Fibroblast of skin of left quadriceps (primary cell): Measurements from ENCODE around the gene NSFL1C.

Experiments used
- DNase-seq, 2 experiments: peaks; one replicate each; pipeline ENCODE4 v3.0.0-alpha.2; 2013; ENCODE audit warnings: low read depth in 2 of 2

Gene NSFL1C

DNA sequence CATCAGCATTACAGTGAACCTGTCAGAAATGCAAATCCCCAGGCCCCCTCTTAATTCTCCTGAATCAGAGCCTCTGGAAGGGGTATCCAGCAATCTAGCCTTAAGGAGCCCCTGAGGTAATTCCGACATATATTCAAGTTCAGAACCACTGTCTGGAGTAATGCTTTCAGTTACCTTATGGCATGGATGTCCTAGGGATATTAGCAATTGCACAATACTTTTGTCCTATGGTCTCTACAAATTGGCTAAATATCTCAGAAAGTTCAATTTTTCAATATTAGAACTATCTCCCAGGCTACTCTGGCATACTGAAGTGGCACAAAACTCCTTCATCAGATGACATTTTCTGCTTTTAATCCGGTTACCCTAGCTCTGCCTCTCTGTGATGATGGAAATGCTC, 6.4 kb downstream of the NSFL1C start:
- no peak for DNase-seq

DNA sequence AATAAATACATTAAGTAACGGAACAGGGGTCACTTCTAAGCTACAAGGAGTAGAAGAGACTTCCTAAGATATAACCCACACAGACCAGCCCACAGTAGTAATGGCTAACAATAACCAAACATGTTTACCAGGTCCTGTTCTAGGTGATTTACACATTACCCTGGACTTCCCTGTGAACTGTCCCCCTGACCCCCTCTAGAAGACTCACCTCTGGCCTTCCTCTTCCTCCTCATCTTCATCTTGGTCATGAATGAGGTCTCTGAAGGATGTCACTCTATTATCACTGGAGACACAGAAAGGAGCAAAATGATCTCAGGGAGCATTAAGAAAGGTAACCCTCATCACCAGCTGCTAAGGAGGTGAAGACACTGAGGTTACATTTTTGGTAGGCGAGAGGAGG, 8.7 kb downstream of the NSFL1C start:
- DNase-seq: no peak

DNA sequence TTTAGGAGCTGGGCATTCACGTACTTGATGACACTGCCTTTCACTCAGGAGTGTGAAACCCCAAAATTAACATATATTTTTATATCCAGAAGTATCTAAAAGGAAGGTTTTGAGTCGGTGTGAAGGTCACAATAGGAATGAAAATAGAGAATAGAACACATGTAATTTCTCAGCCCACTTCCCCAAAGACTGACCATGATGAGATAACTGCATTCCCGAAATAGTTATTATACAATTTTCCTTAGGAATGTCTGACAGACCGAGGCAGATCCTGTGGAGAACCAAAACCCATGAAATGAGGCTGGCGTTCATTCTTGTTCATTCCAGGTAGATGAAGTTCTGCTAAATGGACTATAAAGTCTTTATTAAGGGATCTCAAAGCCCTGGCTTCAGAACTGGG, 10.3 kb downstream of the NSFL1C start:
- no peak for DNase-seq

DNA sequence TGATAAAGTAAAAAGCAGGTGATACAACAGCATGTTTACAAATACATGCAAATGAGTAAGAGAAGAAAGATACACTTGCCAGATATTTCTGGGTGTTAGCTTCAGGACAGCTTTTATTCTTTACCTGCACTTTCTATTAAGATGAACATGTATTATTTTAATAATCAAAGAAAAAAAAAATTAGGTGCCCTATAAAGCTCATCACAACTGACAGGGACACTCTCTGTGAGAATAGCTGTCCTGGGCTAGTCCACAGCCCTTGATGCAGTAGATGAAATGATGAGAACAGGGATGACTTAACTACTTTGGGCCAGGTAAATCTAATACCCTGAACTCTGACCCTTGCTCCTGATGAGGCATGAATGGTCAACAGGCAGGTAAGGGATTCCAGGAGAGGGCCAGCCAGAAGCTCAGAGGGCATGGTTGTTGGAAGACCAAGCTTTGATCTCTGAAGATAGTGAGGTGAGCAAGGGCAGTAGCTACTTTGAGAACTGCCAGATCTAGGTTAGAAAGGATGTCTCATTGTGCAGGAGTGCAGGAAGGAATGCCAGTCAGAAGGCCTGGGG, 15.6 kb downstream of the NSFL1C start:
- DNase-seq: no peak

DNA sequence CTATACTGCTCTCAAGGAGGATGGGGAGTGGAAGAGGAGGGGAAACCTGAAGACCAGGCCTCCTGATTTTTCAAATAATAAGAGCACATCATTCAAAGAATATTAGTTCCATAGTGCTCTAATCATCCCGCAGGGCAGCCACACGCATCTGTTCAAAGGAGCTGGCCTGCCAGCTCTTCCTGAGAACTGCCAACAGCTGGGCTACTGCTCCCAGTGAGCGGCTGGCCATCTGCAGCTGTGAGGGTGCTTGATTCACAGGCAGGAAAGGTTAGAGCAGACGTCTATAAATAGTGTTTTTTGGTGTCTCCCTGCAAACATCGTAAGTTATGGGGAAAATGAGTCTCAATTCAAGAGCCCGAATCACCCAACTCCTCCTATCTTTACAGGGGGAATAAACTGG, 17.3 kb downstream of the NSFL1C start:
- DNase-seq: no peak

DNA sequence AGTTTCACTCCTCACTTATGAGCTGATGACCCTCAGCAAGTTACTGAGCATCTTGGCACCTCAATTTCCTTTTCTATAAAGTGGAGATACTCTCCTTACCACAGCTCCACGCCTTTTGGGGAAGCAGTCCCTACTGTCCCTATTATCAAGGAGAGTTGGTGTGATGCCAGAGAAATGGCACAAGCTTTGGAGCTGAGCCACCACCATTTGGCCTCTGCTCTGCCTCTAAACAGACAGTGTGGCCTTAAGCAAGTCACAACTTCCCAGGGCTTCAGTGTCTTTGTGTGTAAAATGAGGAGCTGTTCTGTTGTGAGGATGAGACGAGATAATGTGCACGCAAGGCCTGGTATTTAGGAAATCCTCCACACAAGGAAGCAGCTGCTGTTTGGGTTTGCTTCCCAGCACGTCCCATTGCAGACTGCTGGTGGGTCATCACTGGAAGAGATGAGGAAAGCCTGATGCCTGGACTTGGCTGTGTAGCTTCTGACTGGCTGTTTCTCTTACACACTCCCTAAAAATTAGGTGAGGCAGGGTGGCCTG, 18.5 kb downstream of the NSFL1C start:
- DNase-seq: no peak

DNA sequence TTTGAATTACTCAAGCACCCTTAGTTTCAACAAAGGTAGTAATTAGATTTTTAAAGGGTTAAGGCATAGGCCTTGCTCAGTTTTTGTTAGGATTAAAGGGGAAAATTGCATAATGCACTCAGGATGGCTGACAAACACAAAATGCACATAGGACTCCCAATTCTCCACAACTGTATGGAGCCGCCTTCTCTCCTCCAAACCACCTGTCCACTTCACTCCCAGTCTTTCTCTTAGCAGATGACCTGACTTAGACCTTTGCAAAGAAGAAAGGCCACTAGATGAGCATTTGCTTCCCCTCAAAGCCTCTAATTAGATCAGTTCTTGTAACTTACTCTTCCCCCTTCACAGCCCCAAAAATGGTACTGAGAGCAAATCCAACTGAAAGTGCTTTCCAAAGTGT, 20.1 kb downstream of the NSFL1C start:
- DNase-seq: no peak

DNA sequence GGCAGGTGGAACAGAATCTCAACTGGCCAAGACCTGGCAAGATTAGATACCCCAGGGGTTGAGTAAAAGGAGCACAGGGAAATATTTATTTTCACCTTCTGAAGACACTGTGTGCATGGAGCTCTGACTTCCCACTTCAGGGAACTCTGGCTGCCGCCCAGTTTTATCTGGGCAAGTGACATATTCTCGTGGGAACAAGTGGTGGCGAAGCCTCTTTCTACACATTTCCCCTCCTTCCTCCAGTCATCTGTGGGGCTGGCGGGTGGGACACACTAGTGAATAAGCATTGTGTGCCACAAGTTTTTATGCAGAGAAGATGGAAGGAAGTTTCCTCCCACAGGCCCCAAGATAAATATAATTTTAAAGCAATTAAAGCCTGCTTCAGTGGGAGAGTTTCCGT, 23.6 kb downstream of the NSFL1C start:
- no peak for DNase-seq

DNA sequence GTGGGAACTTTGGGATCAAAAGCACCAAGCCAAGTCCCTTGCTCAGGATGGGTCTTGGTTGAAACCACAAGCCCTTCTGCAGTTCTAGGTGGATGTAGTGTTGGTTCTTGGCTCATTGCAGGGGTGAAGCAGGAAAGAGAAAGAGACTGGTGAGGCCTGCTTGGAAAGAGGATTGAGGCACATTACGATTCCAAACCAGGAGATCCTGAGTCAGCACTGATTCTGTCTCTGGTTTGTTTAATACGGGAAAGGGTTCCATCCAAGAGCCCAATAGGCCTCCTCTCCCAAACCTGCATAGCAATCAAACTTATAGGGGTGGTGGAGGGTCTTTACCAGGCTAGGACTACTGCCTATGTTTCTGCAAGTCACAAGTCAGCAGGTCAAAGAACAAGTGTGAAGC, 24.3 kb downstream of the NSFL1C start:
- no peak for DNase-seq

DNA sequence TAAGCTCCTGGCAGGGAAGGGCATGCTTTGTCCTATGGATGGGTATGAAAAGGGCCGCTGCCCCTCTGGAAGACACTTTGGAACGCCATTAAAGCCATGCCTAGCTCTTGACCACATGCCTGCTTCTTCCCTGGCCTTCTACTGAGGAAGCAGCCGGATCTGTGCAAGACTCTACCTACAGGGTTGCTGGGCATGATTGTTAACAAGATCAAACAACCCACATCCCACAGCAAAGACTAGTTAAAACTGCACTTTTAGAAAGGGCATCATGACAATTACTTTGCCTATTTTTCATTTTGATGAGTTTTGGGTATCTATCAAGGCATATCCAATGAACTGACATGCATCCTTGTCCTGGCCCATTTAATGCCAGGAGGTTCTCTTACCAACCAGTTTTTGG, 25.5 kb downstream of the NSFL1C start:
- no peak for DNase-seq

DNA sequence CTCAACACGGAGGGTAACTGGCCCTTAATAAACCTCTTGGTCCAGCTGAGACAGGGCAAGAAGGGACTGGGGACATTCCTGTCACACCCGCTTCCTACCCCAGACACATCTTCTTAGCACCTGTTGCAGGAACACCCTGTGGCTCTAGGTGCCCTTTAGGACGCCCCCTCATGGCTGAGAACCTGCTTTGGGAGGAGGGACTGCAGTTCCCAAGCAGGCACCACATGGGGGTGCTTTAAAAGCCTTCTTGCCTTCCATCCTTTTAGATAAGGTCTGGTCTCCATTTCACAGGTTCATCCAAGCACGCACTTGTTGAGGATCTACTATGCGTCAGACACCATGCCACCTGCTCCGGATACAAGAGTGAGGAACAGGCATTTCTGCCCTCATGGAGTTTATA, 26.6 kb downstream of the NSFL1C start:
- no peak for DNase-seq

DNA sequence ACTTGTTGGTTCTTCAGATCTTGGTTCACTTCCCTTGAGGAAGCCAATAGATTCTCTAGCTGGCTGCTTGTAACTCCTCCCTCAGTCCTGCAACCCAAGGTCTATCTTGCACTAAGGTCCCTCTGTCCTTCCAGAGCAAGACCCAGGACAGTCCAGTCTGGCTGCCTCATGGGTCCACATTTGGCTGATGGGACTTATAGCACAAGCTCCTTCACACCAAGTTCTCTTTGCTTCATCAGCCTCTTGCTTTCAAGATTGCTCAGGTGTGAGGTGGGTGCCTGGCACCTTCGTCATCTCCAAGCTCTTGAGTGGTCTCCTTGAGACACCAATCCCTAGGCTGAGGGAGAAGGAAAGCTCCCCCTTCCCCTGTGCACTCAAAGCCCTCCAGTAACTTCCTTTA, 28.3 kb downstream of the NSFL1C start:
- DNase-seq: no peak

DNA sequence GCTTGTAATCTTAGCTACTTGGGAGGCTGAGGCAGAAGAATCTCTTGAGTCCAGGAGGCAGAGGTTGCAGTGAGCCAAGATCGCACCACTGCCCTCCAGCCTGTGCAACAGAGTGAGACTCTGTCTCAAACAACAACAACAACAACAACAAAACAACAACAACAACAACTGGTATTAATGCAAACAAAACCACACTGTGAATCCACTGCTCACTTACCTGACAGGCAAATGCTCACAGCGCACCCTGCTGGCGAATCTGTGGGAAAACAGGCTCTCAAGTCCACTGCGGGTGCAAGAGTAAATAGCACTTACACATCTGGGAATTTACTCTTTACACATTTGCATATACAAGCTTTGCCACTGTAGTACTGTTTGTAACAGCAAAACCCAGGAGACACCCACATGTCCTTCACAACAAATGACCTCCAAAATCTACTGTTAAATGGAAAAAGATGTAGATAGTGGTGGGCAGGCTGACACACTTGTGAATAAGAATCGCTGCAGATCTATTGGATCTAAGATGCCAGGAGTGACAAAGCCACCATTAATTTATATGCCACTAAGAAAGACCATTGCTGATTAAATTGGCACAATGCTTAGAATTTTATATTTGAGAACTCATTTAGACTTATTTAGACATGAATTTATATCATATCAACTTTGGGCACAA, 29.3 kb downstream of the NSFL1C start:
- peak; percentile 38 to 40 for DNase-seq

DNA sequence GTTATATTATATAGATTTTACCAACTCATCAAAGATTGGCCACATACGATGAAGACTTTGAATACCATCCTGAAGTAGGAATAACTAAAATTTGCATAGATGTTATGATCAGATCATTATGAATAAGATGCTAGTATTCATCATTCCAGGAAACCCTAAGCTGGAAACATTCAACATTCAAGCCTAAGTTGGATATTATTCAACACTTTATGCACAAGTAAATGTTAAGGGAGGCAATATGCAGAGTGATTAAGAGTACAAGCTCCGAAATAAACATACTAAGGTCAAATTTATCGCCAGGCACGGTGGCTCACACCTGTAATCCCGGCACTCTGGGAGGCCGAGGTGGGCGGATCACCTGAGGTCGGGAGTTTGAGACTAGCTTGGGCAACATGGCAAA, 30.4 kb downstream of the NSFL1C start:
- no peak for DNase-seq

DNA sequence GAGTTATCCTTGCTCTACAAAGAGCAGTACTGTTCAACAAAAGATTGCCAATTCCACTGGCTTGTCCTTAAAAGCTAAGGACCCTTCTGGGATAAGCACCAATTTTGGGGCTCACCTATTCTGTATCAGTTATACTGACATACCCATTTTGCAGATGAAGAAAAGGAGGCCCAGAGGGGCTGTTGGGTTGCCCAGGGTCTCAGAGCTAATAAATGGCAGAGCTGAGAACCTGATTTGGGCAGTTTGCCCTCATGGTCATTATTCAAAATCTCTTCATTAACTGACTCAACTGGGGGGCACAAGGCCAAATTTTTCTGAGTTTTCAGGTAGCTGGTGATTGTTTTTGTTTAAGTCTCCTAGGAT, 31.3 kb downstream of the NSFL1C start:
- DNase-seq: no peak

DNA sequence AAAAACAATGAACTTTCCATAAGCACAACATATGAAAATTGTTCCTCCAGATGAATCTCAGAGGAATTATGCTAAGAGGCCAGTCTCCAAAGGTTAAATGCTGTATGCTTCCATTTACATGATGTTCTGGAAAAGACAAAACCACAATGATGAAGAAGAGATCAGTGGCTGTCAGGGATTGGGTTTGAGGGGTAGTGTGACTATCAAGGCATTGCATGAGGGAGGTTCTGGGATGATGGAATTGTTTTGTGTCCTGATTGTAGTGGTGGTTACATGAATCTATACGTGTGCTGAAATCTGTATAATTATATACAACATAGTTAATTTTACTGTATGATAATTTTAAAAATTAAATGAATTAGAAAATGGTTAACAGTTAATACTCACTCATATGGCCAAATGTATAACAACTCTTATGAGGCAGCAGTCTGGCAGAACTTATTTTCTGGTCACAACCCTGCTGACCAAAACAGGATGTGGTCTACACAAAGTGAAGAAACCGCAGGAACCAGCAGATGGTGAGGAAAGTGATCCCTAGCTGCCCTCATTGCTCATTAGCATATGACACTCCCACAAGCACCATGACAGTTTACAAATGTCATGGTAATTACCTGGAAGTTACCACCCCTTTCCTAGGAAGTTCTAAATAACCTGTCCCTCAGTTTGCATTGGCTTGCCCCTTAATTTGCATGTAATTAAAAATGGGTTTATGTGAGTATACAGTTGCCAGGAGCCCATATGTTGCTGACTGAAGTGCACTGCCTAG, 31.9 kb downstream of the NSFL1C start:
- DNase-seq: peak in 1 of 2 experiments; percentile 31

DNA sequence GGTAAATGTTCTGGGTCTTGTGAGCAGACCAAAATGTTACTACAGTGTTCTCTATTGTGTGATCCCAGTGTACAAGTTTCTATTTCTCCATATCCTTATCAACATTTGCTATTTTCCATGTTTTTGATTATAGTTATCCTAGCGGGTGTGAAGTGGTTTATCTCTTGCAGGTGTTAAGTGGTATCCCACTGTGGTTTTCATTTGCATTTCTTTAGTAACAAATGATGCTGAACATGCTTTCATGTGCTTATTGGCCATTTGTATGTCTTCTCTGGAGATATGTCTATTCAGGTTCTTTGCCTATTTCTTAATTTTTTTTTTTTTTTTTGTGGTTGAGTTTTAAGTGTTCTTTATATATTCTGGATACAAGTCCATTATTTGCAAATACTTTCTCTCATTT, 35.5 kb downstream of the NSFL1C start:
- no peak for DNase-seq

DNA sequence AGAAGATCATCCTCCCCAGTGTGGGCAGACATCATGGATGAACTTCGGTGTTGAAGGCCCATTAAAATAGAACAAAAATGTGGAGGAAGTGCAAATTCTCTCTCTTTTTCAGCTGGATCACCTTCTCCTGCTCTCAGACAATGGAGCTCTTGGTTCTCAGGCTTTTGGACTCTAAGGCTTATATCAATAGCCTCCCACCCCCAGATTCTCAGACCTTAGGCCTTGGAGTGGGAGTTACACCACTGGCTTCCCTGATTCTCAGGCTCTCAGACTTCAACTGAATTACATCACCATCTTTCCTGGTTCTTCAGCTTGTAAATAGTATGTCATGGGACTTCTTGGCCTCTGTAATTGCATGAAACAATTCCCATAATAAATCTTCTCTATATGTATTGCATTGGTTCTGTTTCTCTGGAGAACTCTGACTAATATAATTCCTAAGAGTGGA, 36.6 kb downstream of the NSFL1C start:
- DNase-seq: peak; percentile 31 to 37

DNA sequence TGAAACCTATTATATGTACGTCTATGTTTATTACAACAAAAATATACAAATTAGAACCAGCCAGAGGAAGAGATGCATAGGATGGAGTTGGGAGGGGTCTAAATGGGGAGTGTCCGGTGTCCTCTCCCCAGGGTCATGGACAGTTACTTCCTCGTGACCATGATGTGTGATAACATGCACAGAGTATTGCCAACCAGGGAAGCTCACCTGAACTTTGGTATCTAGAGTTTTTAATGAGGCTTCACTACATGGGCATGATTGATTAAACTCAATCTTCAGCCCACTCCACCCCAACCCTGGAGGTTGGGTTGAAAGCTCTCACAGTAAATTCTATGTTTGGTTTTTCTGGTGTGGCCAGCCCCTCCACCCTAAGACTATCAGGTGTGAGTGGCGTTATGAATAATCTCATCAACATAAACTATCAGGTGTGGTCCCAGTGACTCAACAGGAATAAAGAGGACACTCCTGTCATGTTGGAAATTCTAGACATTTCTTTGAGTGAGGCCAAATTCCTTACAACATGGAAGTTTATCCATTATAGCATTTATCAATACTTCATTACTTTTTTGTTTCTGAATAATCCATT, 37.4 kb downstream of the NSFL1C start:
- no peak for DNase-seq

DNA sequence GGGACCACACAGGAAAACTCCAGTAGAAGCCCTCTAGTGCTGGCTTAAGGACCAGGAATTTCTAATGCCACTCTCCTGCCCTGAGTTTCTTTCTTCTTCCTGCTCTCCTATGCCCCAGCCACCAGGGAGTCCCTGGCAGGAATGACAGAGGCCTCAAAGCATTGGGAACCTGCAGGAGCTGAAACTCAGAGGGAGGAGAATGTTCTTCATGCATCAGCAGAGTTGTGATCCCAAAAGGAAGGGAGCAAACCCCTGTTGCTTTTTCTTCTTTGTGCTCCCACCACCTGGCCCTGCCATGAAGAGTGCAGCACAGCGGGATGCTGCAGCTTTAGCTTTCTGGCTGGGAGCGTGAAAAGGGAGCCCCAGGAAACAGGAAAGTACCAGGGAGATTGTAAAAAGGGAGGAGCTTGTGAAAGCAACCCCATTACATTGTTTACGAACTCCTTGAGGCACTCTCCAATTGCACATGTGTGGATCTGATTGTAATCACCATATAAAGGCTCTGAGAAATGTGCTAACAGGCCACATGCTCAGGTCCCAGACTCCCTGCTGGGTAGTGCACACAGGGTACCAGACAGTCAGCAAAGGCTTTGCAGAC, 39.1 kb downstream of the NSFL1C start:
- no peak for DNase-seq

DNA sequence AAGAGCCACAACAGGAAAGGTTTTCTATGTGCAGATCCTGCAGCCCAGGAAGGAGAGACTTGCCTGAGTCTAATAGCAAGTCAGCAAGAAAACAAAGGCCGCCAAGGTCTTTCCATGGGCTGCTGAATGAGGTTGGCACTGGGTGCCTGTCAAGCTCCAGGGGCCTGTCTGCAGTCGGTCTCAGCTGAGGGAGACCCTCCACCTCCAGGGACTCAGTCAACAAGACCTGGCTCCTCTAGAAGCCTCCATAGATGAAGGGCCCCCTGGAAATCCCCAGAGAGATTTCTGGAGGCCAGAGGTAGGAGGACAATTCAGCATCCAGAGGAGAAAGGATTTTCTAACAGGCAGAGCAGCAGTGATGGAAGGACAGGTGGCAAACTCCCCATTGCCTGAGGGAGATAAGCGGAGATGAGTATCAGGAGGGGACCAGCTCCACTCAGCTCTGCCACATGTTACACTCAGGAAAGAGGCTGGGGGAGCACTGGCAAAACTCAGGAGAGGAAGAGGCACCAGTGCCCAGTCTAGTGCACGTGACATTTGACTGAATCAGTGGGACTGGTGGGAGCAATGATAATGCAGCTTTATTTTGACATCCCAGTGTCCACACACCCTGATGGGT, 40.3 kb downstream of the NSFL1C start:
- DNase-seq: no peak

DNA sequence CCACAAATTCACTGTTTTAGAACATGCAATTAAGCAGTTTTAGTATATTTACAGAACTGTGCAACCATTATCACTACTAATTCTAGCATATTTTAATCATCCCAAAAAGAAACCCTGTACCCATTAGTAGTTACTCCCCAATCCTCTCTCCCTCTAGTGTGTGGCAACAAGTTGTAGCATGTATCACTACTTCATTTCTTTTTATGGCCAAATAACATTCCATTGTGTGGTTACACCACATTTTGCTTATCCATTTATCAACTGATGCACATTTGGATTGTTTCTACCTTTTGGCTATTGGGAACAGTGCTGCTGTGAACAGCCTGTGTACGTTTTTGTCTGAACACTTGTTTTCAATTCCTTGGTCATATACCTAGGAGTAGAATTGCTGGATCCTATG, 42.3 kb downstream of the NSFL1C start:
- no peak for DNase-seq
